ENCODE measurements around the gene MXRA8.
A peak's percentile ranks its signal among the peaks of the same experiment; 100 is the strongest.

The MXRA8 gene

GRCh38 chr1:1365875-1366698, 7.7 kb upstream of the MXRA8 start:
- no peak overlapping the region for H3K27ac Mint-ChIP-seq
- peaks cover 5% of the 10 kb centered on the region for H3K27me3 Mint-ChIP-seq (ENCODE audit: low read depth)
- no peak overlapping the region for H3K4me3 Mint-ChIP-seq
- H3K4me1 Mint-ChIP-seq (ENCODE audit: low read depth), result no peaks in the 10 kb centered on the region
- no peaks in the 10 kb centered on the region for H3K9me3 Mint-ChIP-seq
- H3K36me3 Mint-ChIP-seq (ENCODE audit: low read depth), result no peaks in the 10 kb centered on the region

- peaks cover 4% of the 10 kb centered on the region for H3K4me1 Mint-ChIP-seq (ENCODE audit: low read depth)
- H3K9me3 Mint-ChIP-seq, result no peaks in the 10 kb centered on the region
- H3K27me3 Mint-ChIP-seq (ENCODE audit: low read depth), result peaks cover 8% of the 10 kb centered on the region
- no peaks in the 10 kb centered on the region for H3K36me3 Mint-ChIP-seq (ENCODE audit: low read depth)
- no peak overlapping the region for H3K27ac Mint-ChIP-seq
- no peak overlapping the region for H3K4me3 Mint-ChIP-seq
These were observed 5.9 kb upstream of the MXRA8 start for GRCh38 chr1:1364266-1364665.

GRCh38 chr1:1361982-1362423, 3.6 kb upstream of the MXRA8 start:
- no peak overlapping the region for H3K27ac Mint-ChIP-seq
- peaks cover 6% of the 10 kb centered on the region for H3K4me1 Mint-ChIP-seq (ENCODE audit: low read depth)
- peaks cover 10% of the 10 kb centered on the region for H3K27me3 Mint-ChIP-seq (ENCODE audit: low read depth)
- no peaks in the 10 kb centered on the region for H3K9me3 Mint-ChIP-seq
- H3K36me3 Mint-ChIP-seq (ENCODE audit: low read depth), result no peaks in the 10 kb centered on the region
- no peak overlapping the region for H3K4me3 Mint-ChIP-seq

- Mint-ChIP-seq H3K27ac (no peak overlapping the region), H3K4me3 (no peak overlapping the region), H3K4me1 (ENCODE audit: low read depth) (peaks cover 6% of the 10 kb centered on the region), H3K36me3 (ENCODE audit: low read depth) (no peaks in the 10 kb centered on the region), H3K27me3 (ENCODE audit: low read depth) (peaks cover 10% of the 10 kb centered on the region), H3K9me3 (no peaks in the 10 kb centered on the region)
These were observed 3.1 kb upstream of the MXRA8 start for GRCh38 chr1:1361233-1361981.

- peaks cover 6% of the 10 kb centered on the region for H3K4me1 Mint-ChIP-seq (ENCODE audit: low read depth)
- peaks cover 10% of the 10 kb centered on the region for H3K27me3 Mint-ChIP-seq (ENCODE audit: low read depth)
- no peaks in the 10 kb centered on the region for H3K9me3 Mint-ChIP-seq
- no peak overlapping the region for H3K4me3 Mint-ChIP-seq
- H3K36me3 Mint-ChIP-seq (ENCODE audit: low read depth), result no peaks in the 10 kb centered on the region
- no peak overlapping the region for H3K27ac Mint-ChIP-seq
These were observed 2.3 kb upstream of the MXRA8 start for GRCh38 chr1:1360506-1361169.

GRCh38 chr1:1359664-1360468, 1.5 kb upstream of the MXRA8 start:
- Mint-ChIP-seq H3K4me1 (ENCODE audit: low read depth) (peaks cover 6% of the 10 kb centered on the region), H3K9me3 (no peaks in the 10 kb centered on the region), H3K4me3 (no peak overlapping the region), H3K27ac (peak overlapping the region; percentile 15), H3K27me3 (ENCODE audit: low read depth) (peaks cover 10% of the 10 kb centered on the region), H3K36me3 (ENCODE audit: low read depth) (no peaks in the 10 kb centered on the region)

GRCh38 chr1:1359308-1359663, 931 bp upstream of the MXRA8 start:
- Mint-ChIP-seq H3K27ac (no peak overlapping the region), H3K4me1 (ENCODE audit: low read depth) (peaks cover 6% of the 10 kb centered on the region), H3K27me3 (ENCODE audit: low read depth) (peaks cover 12% of the 10 kb centered on the region), H3K9me3 (no peaks in the 10 kb centered on the region), H3K4me3 (no peak overlapping the region), H3K36me3 (ENCODE audit: low read depth) (no peaks in the 10 kb centered on the region)

- peaks cover 24% of the 10 kb centered on the region for H3K27me3 Mint-ChIP-seq (ENCODE audit: low read depth)
- H3K27ac Mint-ChIP-seq, result no peak overlapping the region
- no peaks in the 10 kb centered on the region for H3K36me3 Mint-ChIP-seq (ENCODE audit: low read depth)
- H3K4me3 Mint-ChIP-seq, result no peak overlapping the region
- H3K9me3 Mint-ChIP-seq, result no peaks in the 10 kb centered on the region
- peaks cover 6% of the 10 kb centered on the region for H3K4me1 Mint-ChIP-seq (ENCODE audit: low read depth)
These were observed 403 bp downstream of the MXRA8 start for GRCh38 chr1:1357871-1358432.

- H3K36me3 Mint-ChIP-seq (ENCODE audit: low read depth), result no peaks in the 10 kb centered on the region
- no peaks in the 10 kb centered on the region for H3K9me3 Mint-ChIP-seq
- peaks cover 30% of the 10 kb centered on the region for H3K27me3 Mint-ChIP-seq (ENCODE audit: low read depth)
- no peak overlapping the region for H3K4me3 Mint-ChIP-seq
- H3K4me1 Mint-ChIP-seq (ENCODE audit: low read depth), result peaks cover 11% of the 10 kb centered on the region
- no peak overlapping the region for H3K27ac Mint-ChIP-seq
These were observed 1.5 kb downstream of the MXRA8 start for GRCh38 chr1:1356796-1357401.

- peaks cover 11% of the 10 kb centered on the region for H3K4me1 Mint-ChIP-seq (ENCODE audit: low read depth)
- H3K36me3 Mint-ChIP-seq (ENCODE audit: low read depth), result no peaks in the 10 kb centered on the region
- H3K27ac Mint-ChIP-seq, result no peak overlapping the region
- peaks cover 28% of the 10 kb centered on the region for H3K27me3 Mint-ChIP-seq (ENCODE audit: low read depth)
- H3K4me3 Mint-ChIP-seq, result no peak overlapping the region
- H3K9me3 Mint-ChIP-seq, result no peaks in the 10 kb centered on the region
These were observed 2.1 kb downstream of the MXRA8 start for GRCh38 chr1:1356166-1356795.

- Mint-ChIP-seq H3K9me3 (no peaks in the 10 kb centered on the region), H3K36me3 (ENCODE audit: low read depth) (no peaks in the 10 kb centered on the region), H3K27me3 (ENCODE audit: low read depth) (peaks cover 28% of the 10 kb centered on the region)
These were observed 2.9 kb downstream of the MXRA8 start for GRCh38 chr1:1355416-1355815.

GRCh38 chr1:1354271-1355247, 3.8 kb downstream of the MXRA8 start:
- H3K4me1 Mint-ChIP-seq (ENCODE audit: low read depth), result peaks cover 9% of the 10 kb centered on the region
- no peak overlapping the region for H3K27ac Mint-ChIP-seq
- H3K27me3 Mint-ChIP-seq (ENCODE audit: low read depth), result peaks cover 28% of the 10 kb centered on the region
- no peaks in the 10 kb centered on the region for H3K36me3 Mint-ChIP-seq (ENCODE audit: low read depth)
- H3K9me3 Mint-ChIP-seq, result no peaks in the 10 kb centered on the region
- no peak overlapping the region for H3K4me3 Mint-ChIP-seq

More at GRCh38 chr1:1355416-1355815, 2.9 kb downstream of the MXRA8 start:
- Mint-ChIP-seq H3K4me3 (no peak overlapping the region), H3K27ac (no peak overlapping the region), H3K4me1 (ENCODE audit: low read depth) (peaks cover 9% of the 10 kb centered on the region)
